ENCODE measurements around the gene DZIP3. TPM values are rescaled to one million over a fixed set of nuclear protein-coding genes. Genes with fewer than 3 reads are reported as not detected.

The DZIP3 gene
- total and polyA plus RNA-seq, 2 of the 13 experiments (the other 11 are each of a cell fraction or from before 2014, with no cell fraction given), result 11.3 to 17.3 TPM

DNA sequence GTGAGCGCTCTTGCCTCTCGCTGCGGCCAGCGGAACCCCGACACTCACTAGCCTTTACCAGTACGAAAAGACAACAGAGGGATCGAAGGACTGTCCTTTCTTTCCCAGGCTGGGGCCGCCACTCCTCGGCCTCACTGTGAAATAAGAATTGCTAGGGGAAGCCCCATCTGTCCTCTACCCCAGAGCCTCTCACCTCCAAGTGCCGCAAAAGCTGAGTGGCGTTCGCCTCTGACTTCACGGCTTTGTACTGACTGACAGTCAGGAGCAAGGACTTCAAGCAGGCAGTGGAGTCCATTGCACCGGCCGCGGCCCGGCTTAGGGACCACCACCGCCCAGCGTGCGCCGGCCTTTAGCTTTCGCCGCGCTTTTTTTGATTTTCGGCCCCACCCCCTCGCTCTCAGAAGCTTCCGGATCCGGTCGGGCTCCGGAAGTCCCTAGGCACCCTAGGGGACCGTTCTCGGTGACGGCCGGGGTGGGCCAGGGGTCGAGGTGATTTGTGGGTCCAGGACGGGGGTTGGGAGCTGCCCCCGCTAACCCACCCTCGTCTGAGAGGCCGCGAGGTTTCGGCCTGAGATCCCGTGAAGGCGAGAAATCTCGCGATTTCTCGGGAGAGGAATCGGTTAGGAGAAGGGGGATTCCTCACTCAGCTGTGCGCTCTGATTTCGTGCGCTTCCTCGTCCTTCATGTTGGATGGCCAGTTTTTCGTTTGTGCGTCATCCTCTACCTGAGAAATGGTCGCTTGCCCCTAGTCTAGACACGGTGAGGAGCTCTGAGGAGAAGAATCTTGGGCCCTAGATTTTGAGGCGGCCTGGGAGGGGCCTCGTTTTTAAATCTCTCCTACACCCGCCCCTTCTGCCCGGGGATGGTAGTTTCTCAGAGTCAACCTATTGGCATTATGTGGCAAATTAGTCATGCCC is at the start of gene DZIP3, which contains the start of gene CIP2A (continued):
- TF ChIP-seq AHR (CRISPR knock-in tag; IDR thresholded peaks at IDR 0.05), result 0 out of 2 replicates have a peak, but pooled peaks have one; percentile 28
- TF ChIP-seq, protein P1, sequence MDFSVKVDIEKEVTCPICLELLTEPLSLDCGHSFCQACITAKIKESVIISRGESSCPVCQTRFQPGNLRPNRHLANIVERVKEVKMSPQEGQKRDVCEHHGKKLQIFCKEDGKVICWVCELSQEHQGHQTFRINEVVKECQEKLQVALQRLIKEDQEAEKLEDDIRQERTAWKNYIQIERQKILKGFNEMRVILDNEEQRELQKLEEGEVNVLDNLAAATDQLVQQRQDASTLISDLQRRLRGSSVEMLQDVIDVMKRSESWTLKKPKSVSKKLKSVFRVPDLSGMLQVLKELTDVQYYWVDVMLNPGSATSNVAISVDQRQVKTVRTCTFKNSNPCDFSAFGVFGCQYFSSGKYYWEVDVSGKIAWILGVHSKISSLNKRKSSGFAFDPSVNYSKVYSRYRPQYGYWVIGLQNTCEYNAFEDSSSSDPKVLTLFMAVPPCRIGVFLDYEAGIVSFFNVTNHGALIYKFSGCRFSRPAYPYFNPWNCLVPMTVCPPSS (IDR thresholded peaks at IDR 0.05), result no peak
- peak; percentile 65; the same call in 1 of the 2 replicates for TF ChIP-seq MIER3 (CRISPR knock-in tag; IDR thresholded peaks at IDR 0.05; ENCODE audit: borderline replicate concordance)
- TF ChIP-seq, protein P2, sequence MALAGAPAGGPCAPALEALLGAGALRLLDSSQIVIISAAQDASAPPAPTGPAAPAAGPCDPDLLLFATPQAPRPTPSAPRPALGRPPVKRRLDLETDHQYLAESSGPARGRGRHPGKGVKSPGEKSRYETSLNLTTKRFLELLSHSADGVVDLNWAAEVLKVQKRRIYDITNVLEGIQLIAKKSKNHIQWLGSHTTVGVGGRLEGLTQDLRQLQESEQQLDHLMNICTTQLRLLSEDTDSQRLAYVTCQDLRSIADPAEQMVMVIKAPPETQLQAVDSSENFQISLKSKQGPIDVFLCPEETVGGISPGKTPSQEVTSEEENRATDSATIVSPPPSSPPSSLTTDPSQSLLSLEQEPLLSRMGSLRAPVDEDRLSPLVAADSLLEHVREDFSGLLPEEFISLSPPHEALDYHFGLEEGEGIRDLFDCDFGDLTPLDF (CRISPR knock-in tag; IDR thresholded peaks at IDR 0.05), result peak; percentile 92
- TF ChIP-seq ZKSCAN5 (CRISPR knock-in tag; IDR thresholded peaks at IDR 0.05), result no peak
- TF ChIP-seq ZNF20 (CRISPR knock-in tag; IDR thresholded peaks at IDR 0.05), result no peak
- TF ChIP-seq, protein P3, sequence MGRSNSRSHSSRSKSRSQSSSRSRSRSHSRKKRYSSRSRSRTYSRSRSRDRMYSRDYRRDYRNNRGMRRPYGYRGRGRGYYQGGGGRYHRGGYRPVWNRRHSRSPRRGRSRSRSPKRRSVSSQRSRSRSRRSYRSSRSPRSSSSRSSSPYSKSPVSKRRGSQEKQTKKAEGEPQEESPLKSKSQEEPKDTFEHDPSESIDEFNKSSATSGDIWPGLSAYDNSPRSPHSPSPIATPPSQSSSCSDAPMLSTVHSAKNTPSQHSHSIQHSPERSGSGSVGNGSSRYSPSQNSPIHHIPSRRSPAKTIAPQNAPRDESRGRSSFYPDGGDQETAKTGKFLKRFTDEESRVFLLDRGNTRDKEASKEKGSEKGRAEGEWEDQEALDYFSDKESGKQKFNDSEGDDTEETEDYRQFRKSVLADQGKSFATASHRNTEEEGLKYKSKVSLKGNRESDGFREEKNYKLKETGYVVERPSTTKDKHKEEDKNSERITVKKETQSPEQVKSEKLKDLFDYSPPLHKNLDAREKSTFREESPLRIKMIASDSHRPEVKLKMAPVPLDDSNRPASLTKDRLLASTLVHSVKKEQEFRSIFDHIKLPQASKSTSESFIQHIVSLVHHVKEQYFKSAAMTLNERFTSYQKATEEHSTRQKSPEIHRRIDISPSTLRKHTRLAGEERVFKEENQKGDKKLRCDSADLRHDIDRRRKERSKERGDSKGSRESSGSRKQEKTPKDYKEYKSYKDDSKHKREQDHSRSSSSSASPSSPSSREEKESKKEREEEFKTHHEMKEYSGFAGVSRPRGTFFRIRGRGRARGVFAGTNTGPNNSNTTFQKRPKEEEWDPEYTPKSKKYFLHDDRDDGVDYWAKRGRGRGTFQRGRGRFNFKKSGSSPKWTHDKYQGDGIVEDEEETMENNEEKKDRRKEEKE (IDR thresholded peaks at IDR 0.05), result no peak
- TF ChIP-seq RXRB (CRISPR knock-in tag; IDR thresholded peaks at IDR 0.05; ENCODE audit: borderline replicate concordance), result peak; percentile 71
- 0 out of 2 replicates have a peak, but pooled peaks have one; percentile 26 for TF ChIP-seq CREB1 (IDR thresholded peaks at IDR 0.05)
- peak; percentile 72 for TF ChIP-seq CREB1 (CRISPR knock-in tag; IDR thresholded peaks at IDR 0.05)
- peak; percentile 91 for TF ChIP-seq ZNF747 (CRISPR knock-in tag; IDR thresholded peaks at IDR 0.05; ENCODE audit: borderline replicate concordance)
- TF ChIP-seq, protein P4, sequence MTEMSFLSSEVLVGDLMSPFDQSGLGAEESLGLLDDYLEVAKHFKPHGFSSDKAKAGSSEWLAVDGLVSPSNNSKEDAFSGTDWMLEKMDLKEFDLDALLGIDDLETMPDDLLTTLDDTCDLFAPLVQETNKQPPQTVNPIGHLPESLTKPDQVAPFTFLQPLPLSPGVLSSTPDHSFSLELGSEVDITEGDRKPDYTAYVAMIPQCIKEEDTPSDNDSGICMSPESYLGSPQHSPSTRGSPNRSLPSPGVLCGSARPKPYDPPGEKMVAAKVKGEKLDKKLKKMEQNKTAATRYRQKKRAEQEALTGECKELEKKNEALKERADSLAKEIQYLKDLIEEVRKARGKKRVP (CRISPR knock-in tag; IDR thresholded peaks at IDR 0.05), result peak in 1 of 2 experiments; percentile 4; a peak in 1 of 4 replicates
- TF ChIP-seq, protein P5, sequence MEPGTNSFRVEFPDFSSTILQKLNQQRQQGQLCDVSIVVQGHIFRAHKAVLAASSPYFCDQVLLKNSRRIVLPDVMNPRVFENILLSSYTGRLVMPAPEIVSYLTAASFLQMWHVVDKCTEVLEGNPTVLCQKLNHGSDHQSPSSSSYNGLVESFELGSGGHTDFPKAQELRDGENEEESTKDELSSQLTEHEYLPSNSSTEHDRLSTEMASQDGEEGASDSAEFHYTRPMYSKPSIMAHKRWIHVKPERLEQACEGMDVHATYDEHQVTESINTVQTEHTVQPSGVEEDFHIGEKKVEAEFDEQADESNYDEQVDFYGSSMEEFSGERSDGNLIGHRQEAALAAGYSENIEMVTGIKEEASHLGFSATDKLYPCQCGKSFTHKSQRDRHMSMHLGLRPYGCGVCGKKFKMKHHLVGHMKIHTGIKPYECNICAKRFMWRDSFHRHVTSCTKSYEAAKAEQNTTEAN (CRISPR knock-in tag; conservative IDR thresholded peaks at IDR 0.05), result no peak; the same call in 1 of the 2 replicates
- TF ChIP-seq NFYC (CRISPR knock-in tag; IDR thresholded peaks at IDR 0.05), result no peak; the same call in 1 of the 2 replicates
- TF ChIP-seq, protein P6, sequence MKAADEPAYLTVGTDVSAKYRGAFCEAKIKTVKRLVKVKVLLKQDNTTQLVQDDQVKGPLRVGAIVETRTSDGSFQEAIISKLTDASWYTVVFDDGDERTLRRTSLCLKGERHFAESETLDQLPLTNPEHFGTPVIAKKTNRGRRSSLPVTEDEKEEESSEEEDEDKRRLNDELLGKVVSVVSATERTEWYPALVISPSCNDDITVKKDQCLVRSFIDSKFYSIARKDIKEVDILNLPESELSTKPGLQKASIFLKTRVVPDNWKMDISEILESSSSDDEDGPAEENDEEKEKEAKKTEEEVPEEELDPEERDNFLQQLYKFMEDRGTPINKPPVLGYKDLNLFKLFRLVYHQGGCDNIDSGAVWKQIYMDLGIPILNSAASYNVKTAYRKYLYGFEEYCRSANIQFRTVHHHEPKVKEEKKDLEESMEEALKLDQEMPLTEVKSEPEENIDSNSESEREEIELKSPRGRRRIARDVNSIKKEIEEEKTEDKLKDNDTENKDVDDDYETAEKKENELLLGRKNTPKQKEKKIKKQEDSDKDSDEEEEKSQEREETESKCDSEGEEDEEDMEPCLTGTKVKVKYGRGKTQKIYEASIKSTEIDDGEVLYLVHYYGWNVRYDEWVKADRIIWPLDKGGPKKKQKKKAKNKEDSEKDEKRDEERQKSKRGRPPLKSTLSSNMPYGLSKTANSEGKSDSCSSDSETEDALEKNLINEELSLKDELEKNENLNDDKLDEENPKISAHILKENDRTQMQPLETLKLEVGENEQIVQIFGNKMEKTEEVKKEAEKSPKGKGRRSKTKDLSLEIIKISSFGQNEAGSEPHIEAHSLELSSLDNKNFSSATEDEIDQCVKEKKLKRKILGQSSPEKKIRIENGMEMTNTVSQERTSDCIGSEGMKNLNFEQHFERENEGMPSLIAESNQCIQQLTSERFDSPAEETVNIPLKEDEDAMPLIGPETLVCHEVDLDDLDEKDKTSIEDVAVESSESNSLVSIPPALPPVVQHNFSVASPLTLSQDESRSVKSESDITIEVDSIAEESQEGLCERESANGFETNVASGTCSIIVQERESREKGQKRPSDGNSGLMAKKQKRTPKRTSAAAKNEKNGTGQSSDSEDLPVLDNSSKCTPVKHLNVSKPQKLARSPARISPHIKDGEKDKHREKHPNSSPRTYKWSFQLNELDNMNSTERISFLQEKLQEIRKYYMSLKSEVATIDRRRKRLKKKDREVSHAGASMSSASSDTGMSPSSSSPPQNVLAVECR (CRISPR knock-in tag; IDR thresholded peaks at IDR 0.05; ENCODE audit: borderline replicate concordance), result peak; percentile 100
- TF ChIP-seq DNMT3B (CRISPR knock-in tag; conservative IDR thresholded peaks at IDR 0.05), result no peak; the same call in 1 of the 2 replicates
